AG08396 (cell line): ENCODE measurements around the gene RAI1.
A peak's percentile ranks its signal among the peaks of the same experiment; 100 is the strongest.
"Not testable (repeated sequence)": the region's sequence is repeated elsewhere in the genome, so short reads cannot be mapped to it uniquely, and the experiment has no call there.

ENCODE experiments used
- DNase-seq: peaks from one replicate; pipeline ENCODE4 v3.0.0; 2012; ENCODE audit warnings: low spot score, mixed read lengths

Gene RAI1

DNA sequence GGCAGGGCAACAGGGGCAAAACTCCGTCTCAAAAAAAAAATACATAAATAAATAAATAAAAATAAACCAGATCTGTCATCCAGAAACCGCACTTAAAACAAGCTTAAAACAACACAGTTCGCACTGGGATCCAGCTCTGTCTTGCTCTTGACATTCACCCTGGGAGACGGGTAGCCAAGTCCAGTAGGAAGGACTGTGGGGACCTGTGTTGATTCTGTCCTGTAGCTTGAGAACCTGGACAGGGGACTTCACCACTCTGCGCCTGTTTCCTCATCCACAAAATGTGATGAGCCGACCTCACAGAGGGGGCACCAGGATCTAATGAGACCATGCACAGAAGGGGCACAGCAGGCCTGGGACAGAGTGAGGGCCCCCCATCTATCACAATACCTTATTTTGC, 1.5 kb upstream of the RAI1 start:
- no peak for DNase-seq

DNA sequence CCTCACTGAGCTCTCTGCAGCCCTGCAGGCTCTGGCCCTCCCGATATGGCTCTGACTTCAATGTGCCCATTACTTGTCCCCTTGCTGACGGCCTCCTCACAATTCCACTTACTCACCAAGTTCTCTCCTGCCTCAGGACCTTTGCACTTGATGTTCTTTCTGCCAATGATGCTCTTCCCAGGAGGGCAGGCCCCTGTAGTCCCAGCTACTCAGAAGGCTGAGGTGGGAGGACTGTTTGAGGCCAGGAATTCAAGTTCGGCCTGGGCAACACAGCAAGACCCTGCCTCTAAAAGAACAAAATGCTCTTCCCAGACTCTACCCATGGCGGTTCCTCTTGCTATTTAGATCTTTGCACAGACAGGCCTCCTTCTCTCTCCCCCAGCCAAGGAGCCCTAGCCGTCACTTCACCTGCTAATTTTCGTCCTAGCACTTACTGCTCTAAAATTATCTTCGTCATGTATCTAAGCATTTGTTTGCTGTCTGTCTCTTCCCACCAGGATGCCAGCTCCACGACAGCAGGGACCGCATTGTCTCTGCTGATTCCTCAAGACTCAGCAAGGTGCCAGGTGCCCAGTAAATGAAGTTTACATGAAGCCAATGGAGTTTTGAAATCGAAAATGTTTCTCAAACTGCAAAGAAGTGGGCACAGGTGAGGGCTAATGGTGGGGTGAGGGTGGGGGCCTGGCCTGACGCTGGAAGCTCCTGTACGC, 626 bp upstream of the RAI1 start:
- DNase-seq: no peak

DNA sequence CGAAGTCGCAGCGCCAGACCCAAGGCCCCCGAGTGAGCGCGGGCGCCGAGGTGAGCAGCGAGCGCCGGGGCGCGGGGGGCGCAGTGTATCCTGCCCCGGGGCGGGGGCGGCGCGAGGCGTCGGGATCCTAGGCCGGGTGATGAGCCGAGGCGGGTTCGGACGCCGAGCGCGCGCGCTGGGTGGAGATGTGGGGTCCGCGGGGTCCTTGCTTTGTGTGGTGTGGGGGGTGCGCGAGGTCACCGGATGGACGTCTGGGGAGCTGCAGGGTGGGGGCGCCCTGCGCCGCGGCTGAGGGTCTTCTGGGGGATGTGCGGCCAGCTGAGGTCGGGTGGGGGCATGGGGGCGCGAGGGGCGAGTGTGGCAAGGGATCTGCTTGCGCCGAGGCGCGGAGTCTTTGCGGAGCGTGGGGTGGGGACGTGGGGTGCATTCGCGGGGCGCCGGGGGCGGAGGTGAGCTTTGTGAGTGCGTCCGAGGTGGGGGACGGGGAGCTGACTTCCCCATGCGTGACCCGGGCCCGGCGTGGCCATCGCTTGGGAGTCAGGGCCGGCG, 560 bp downstream of the RAI1 start:
- no peak for DNase-seq

DNA sequence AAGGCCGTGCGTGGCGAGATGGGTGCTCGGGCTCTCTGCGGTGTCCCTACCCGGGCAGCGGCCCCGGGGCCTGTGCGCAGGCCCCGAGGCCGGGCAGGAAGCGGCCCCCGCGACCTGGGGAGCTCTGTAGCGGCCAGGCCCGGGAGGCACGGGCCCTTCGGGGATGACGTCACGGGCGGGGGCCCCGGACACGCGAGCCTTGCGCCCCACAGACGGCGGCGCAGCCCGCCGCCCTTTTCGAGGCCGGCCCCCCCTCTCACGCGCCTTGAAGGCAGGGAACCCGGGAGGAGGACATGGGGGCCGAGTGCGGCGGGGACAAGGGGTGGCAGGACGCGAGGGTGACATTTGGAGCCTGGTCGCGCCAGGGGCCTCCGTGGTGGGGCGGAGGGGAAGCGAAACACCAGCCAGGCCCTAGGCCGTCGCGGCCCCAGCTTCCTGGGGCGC, 1.1 kb downstream of the RAI1 start:
- DNase-seq: no peak

DNA sequence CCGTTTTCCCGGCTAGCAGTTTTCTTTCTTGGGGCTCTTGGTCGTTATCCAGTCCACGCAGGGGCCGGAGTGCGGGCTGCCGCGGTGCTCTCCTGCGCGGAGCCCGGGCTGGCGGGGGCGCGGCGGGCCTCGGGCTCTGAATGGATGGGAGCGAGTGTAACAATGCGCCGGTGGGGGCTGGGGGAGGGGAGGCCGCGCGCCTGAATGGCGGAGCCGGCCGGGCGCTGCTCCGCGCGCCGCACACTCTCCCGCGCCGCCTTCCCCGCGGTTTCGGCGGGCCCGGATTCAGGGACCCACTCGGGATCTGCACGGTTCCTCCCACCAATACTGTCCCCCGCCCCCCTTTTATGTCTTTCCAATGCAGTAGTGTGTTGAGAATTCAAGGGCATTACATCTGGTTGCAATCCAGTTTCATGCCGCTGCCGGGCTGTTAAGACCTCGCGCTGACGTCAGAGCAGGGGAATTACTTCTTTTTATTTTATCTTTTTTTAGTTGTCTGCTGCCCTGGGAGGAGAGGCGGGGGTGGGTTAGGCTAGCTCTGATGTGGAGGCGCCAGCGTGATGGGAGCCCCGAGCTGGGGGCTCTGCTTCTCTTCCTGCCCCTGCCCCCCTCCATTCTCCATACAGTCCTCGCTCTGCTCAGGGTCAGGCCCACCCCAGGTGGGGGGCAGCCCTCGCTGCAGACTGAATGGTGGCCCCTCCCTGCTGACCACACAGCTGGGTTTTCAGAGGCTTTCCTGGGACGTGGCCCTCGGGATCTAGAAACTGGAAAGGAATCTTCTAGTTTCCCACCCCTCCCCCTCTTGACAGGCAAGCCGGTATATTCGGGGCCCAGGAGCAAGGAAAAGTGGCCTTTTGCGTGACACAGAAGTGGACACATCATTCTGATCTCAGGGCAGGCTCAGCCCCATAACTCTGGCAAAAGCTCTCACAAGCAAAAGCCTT, 1.8 kb downstream of the RAI1 start:
- DNase-seq: peak; percentile 77

DNA sequence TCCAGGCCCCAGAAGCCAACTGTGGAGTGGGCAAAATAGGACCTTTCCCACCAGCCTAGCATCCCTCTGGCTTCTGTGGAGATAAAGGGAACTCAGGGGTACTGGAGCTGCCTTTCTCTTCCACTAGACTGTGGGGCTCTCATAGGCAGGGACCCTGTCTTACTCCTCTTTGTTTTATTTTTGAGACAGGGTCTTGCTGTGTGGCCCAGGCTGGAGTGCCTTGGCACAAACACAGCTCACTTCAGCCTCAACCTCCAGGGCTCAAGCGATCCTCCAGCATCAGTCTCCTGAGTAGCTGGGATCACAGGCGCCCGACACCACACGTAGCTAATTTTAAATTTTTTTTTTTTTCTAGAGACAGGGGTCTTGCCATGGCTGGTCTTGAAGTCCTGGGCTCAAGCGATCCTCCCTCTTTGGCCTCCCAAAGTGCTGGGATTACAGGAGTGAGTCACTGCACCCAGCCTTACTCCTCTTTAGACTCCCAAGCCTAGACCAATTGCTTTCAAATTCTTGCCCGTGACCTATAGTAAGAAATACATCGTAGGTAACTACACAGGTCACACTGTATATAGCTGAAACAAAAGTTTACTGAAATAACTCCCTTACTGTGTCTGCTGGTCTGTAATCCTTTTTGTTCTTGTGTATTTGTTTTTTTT, 2.6 kb downstream of the RAI1 start:
- DNase-seq: no peak

DNA sequence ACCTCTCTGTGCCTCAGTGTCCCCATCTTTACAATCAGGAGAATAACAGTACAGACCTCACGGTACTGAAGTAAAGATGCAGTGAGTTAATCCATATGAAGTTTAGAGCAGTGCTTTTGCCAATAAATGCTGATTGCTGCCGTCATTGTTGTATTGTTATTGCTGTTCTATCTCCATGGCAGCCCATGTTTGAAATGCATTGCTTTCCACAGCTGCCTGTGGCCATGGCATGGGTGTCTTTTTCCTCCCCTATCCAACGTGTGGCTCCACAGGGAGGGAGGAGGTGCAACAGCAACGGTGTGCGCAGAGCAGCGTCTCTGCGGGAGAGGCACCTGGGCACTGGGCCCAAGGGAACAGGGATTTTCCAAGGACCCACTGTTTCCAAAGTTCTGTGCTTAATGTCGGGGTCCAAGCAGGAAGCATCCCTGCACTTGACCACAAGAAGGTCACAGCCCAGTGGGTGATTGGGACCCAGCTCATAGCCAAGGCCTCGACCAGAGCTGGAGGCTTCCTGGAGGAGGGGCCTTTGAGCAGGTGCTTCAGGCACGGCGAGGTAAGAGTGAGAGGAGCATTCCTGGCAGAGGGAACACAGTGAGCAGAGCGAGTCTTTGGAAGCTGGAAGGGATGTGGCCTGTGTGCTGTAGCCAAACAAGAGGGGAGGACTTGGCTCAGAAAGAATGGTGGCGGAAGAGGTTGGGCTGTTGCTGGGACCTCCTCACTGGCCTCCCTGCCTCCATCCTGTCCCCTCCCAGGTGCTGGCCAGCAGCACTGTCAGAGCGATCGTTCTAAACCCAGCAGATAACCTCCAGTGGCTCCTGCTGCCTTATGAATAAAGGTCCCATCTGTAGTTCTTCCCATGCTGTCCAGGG, 3.9 kb downstream of the RAI1 start:
- no peak for DNase-seq

DNA sequence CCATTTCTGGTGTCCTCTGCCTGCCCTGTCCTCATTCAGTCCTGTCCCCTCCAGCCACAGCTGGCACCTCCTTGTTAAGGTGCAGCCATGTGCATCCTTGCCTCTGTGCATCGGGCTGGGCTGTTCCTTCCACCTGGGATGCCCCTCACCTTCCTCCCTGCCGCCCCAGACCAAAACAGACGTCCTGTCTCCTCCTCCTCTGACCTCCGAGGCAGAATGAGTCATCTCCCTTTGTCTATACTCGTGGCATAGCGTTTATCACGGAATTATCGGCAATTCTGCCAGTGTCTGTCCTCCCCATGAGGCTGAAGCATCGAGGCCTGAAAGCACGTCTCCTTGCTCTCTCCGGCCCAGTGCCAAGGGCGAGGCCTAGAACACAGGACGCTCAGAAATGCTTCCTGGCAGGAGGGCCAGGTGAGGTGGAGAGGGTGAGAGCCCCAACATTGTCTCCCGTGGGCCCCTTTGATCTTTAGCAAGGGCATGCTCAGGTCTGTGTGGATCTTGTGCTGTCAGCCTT, 4.6 kb downstream of the RAI1 start:
- peak; percentile 76 for DNase-seq

DNA sequence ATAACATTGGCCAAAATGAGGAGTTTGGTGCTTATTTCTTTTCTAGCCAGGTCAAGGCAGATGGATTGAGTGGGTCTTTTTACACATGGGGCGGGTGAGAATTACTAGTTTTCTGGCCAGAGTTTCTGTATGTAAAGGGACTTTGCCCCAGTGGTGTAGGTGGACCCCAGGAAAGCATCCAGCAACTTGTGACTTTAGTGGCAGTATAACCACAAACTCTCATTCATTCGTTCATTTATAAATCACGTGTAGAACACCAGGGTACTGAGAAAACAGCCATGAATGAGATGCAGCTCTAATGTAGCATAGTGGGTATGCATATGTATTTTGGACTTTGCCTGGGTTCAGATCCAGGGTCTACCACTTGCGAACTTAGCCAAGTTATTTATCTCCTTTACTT, 8.1 kb downstream of the RAI1 start:
- no peak for DNase-seq

DNA sequence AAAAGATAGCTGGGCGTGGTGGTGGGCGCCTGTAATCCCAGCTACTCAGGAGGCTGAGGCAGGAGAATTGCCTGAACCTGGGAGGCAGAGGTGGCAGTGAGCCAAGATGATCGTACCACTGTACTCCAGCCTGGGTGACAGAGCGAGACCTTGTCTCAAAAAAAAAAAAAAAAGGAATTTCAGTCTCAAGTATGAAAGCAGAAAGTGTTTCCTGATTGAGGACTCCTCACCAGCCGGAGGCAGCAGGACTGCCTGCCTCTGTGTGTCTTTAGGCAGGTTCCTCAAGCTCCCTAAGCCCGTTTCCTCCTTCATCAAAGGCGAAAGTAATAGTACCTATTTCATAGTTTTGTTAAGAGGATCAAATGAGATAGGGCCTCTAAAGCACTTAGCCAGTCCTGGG, 9.0 kb downstream of the RAI1 start:
- not testable (repeated sequence) for DNase-seq

DNA sequence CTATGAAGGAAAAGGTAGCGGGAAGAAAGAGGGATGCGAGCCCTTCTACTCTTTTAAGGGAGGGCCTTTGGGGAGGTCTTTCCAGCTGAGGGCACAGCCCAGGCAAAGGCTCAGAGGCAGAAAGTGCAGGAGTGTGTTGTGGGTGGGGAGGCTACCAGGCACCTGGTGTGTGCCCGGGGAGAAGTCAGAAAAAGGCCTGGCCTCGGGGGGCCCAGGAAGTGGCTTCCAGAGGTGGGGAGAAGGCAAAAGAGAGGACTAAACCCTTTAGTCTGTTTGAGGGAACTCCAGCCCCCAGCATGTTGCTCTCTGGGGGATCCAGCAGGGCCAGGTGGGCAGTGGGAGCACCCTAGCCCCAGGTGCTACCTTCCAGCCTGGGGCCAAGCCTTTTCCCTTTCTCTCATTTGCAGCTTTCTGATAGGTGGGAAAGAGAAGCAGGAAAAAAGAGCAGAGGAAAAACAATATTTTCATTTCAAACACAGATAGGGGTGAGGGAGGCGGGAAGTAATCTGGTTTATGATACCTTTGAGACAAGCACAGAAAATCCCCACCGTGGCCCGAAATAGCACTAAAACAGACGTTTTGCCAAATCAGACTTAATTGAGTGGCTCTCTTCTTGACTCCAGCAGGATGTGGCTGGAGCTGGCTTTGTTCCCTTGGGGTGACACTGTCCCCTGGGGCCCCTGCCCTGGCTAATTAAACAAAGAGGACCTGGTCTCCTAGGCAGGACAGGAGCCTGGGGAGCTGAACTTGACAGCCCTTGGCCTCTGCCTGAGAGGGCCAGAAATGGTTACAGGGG, 10.4 kb downstream of the RAI1 start:
- no peak for DNase-seq

DNA sequence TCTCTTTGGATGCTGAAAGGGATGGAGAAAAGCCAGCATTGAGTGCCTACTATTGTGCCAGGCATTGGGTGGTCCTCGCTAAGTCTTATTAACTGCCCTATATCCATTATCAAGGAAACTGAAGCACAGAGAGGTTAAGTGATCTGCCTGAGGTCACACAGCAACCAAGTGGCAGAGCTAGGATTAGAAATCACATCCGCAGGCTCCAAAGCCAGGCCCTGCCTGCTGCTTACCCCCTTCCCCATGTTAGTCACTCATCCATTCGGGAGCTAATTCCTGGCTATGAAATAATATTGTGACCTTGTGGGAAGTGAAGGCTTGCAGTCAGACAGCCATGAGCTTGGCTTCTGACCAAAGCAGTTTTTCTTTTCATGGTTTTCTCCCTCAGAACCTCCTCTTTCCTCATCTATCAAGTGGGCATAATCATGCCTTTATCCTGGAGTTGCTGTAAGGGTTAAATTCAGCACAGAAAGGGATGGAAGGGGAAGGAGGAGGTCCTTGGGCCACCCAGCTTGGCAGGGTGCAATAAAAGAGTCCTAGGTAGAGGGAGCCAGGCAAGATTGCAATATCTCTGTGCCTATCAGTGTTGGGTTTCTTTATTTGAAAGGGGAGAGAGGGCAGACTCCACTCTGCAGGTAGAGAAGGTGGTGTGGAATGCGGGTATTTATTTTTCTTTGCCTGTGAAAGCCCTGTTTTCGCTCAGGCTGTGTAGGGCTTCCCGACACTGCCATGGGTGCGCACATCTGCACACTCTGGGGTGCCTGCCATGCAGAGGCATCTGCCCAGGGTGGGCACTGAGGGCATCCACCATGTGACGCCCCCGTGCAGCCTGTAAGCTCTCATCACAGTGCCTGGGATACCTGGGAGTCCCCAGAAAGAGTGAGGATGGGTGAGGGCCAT, 11.3 kb downstream of the RAI1 start:
- no peak for DNase-seq

DNA sequence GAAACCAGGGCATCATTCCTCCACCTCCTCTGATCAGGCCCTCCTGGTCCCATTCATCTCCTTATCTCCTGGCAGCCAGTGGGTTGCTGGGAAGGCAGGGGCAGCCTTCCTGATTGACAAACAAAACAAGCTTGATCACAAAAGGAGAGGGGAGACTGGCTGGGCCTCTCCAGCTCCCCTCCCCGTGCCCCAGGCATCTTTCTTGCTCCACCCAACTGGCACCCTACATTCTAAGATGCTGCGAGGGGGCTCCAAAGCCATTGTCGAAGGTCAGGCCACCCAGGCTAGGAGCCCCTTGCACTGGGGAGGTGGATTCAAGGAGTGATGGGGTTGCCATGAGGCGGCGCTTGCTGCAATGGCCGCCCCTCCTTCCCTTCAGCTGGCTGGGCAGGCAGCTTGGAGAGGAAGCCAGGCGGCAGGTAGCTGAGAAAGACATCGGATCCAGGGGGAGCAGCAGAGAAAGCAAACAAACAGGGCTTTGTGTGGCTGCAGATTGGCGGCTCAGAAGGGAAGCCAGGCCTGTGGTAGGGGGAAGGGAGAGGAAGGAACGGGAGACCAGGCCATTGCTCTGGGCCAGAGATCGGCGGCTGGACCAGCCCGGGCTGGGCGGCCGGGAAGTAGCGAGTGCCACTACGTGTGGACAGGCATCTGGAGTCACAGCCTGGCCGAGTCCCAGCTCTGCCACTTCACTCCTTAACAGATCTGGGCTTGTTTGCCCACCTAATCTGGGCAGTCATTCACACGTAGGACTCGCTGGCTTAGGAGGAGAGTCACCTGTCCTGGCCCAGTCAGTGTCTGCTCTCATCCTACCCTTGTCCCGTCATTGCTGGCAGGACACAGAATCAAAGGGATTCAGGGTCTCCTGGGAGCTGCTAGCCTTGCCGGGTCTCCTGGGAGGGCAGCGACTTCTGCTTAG, 12.3 kb downstream of the RAI1 start:
- DNase-seq: no peak

DNA sequence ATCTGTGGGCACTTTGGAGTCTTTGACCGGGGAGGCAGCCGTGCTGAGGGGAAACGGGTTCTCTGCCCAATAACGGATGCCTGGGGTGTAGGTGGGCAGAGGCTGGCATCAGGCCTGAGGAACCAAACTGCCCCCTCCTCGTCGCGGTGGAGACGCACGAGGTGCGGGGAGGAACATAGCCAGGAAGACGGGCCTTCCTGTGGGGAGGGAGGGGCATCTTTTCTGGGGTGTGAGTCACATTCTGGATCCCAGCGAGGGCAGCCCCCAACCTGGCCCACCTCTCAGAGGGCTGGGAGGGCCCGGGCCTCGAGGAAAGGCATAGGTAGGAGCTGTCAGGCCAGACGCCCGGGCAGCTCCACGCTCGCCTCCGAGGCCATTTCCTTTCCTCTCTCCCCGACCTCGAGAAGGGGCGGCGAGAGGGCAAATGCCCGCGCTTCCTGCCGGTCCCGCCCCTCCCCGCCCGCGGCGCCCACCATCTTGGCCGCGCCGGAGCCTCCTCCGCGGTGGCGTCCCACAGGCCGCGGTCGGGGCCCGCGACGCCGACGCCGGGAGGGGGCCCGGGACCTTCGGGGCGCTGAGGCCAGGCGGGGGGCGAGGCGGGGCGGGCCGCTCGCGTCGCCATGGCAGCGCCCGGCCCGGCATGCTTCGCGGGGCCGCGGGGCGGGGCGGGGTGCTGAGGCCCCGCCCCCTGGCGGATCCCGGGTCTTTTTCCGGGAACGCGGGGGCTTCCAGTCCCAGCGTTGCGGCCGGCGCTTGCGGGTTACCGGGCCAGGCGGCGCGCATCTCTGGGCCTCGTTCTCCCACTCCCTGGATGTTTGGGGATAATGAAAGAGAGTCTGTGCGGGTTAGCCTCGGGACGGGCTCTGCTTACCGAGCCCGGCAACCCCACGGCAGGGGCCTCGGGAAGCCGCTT, 13.2 kb downstream of the RAI1 start:
- peak; percentile 86 for DNase-seq

DNA sequence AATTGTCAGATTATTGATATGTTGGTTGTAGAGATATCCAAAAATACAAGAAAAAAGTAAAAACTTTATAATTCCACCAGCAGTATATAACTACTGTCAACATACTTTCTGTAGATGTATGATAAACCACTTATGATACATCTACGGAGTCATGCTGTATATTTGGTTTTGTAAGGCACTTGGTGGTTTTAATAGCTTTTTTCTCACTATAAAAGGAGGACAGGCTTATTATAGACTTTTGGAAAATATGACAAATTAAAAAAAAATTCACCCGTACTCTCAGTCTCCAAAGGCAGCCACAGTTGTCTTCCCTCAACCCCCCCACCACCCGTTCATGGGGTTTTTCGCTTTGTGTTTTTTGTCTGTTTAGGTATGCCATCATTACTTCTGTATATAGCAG, 14.8 kb downstream of the RAI1 start:
- no peak for DNase-seq

DNA sequence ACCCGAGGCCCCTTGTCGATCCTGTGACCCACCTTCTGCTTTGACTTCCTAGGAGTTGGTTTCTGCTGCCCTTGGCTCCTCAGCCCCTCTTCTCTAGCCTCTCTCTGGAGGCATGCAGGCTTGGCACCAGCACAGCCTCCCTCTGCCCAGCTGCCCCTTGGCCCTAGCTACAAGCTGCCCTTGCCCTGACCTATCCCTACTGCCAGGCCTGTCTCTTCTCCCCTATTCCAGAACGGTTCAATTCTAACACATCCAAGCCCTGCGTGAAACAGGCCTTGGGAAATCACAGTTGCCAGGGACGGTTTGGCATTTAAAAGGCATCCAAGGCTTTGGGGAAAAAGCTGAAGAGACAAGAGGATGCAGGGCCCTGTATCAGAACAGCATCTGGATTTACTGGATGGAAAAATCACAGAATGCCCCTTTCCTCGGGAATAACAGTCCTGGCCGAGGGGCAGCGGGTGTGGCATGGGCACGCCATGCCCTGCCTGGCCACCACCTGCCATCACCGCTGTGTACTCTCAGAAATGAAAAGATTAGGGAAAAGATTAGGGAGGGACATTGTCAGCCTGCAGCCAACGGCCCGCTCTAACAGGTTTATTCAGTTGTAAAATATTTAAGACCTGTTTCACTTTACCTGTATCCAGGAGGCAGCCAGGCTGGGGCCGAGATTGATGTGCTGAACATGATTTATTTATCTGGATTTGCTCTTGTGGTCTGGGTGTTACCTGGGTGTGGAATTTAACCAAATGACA, 15.8 kb downstream of the RAI1 start:
- DNase-seq: no peak
